ENCODE measurements around the gene STARD3. TPM values are rescaled to one million over a fixed set of nuclear protein-coding genes. Genes with fewer than 3 reads are reported as not detected.
"Not testable (repeated sequence)": the region's sequence is repeated elsewhere in the genome, so short reads cannot be mapped to it uniquely, and the experiment has no call there.

Gene STARD3
- total and polyA plus RNA-seq, 2 donors (not counting 3 experiments of a cell fraction or from before 2014, with no cell fraction given): 51.0 to 75.7 TPM

- POLR2A ChIA-PET; H3K9ac ChIP-seq (replicated peaks; ENCODE audit: extremely low read depth, insufficient read depth, low read length); H3K79me2 ChIP-seq (ENCODE audit: control insufficient read depth, insufficient read depth, low read length); H3K9me1 ChIP-seq (replicated peaks; ENCODE audit: control insufficient read depth, extremely low read depth, insufficient read depth, low read length); H4K20me1 ChIP-seq (replicated peaks; ENCODE audit: control insufficient read depth, extremely low read depth, insufficient read depth, low read length); H3K27ac ChIP-seq (ENCODE audit: insufficient read depth, low read depth, low read length); H3K9me3 ChIP-seq (replicated peaks; ENCODE audit: control insufficient read depth, insufficient read depth, low read length); H2AFZ ChIP-seq (ENCODE audit: low read depth, low read length); H3K4me1 ChIP-seq (ENCODE audit: control insufficient read depth, extremely low read depth, insufficient read depth, low read length); dilution Hi-C loops (cut with MboI; ENCODE audit: extremely low pct_ligation_motif_present, low sequenced_read_pairs); intact Hi-C loops (cut with micrococcal nuclease); FAIRE-seq; BruUV-seq (replicated peaks); H3K27me3 ChIP-seq (ENCODE audit: control insufficient read depth in 2 of 2, insufficient read depth in 2 of 2, low read length in 2 of 2); H3K4me3 ChIP-seq (replicated peaks in 1 of 3; ENCODE audit: insufficient read depth in 1 of 3, low read depth in 1 of 3, low read length in 3 of 3); DNase-seq (ENCODE audit: low read depth, low spot score); H3K4me2 ChIP-seq (ENCODE audit: insufficient read depth, low read length); H3K36me3 ChIP-seq (ENCODE audit: control insufficient read depth in 2 of 2, extremely low read depth in 1 of 2, insufficient read depth in 2 of 2, low read length in 2 of 2): not testable (repeated sequence)
- CTCF ChIA-PET: interaction anchor here (1.0 to 1.4 kb wide), 4 partner anchors 19 to 91 kb away, joined by 3 to 5 read pairs (median 3); partner anchors contain the start of gene MIEN1
These were observed 74.1 kb downstream of the STARD3 start for GRCh38 chr17:39711071-39711470.

- ChIA-PET POLR2A (no interaction called here), CTCF (no interaction called here)
- Histone ChIP-seq H3K9me1 (replicated peaks; ENCODE audit: control insufficient read depth, extremely low read depth, insufficient read depth, low read length) (no peaks in the 10 kb centered on the region), H3K9me3 (replicated peaks; ENCODE audit: control insufficient read depth, insufficient read depth, low read length) (no peaks in the 10 kb centered on the region), H3K79me2 (ENCODE audit: control insufficient read depth, insufficient read depth, low read length) (no peaks in the 10 kb centered on the region), H3K4me3 (replicated peaks in 1 of 3; ENCODE audit: insufficient read depth in 1 of 3, low read depth in 1 of 3, low read length in 3 of 3) (no peak overlapping the region), H3K9ac (replicated peaks; ENCODE audit: extremely low read depth, insufficient read depth, low read length) (no peak overlapping the region), H3K27ac (ENCODE audit: insufficient read depth, low read depth, low read length) (no peak overlapping the region), H3K36me3 (ENCODE audit: control insufficient read depth in 2 of 2, extremely low read depth in 1 of 2, insufficient read depth in 2 of 2, low read length in 2 of 2) (peaks cover 0 to 6% of the 10 kb centered on the region in 2 experiments), H4K20me1 (replicated peaks; ENCODE audit: control insufficient read depth, extremely low read depth, insufficient read depth, low read length) (no peaks in the 10 kb centered on the region), H3K4me1 (ENCODE audit: control insufficient read depth, extremely low read depth, insufficient read depth, low read length) (peaks cover 12% of the 10 kb centered on the region), H2AFZ (ENCODE audit: low read depth, low read length) (no peak overlapping the region), H3K4me2 (ENCODE audit: insufficient read depth, low read length) (no peak overlapping the region), H3K27me3 (ENCODE audit: control insufficient read depth in 2 of 2, insufficient read depth in 2 of 2, low read length in 2 of 2) (no peaks in the 10 kb centered on the region)
- dilution Hi-C loops (cut with MboI; ENCODE audit: extremely low pct_ligation_motif_present, low sequenced_read_pairs): no loop called here
- FAIRE-seq (no peak), DNase-seq (ENCODE audit: low read depth, low spot score) (no peak)
- TF ChIP-seq MYC (IDR thresholded peaks at IDR 0.05; ENCODE audit: low read depth, low read length) (no peak), POLR2A (IDR thresholded peaks at IDR 0.05; ENCODE audit: low read depth, low read length) (no peak)
- intact Hi-C loops (cut with micrococcal nuclease): no loop called here
- BruUV-seq (replicated peaks): no TSS peak
These were observed 74.9 kb downstream of the STARD3 start for GRCh38 chr17:39711851-39712250.

Other genes with a start within 250 kb of the STARD3 start
- 14.8 and 18.0 TPM in 2 replicates for gene FBXL20, start 235.5 kb upstream of the STARD3 start, total RNA-seq
- 4.6 and 4.8 TPM in 2 replicates for gene FBXL20, start 235.5 kb upstream of the STARD3 start, polyA plus RNA-seq
- 39.8 and 46.2 TPM in 2 replicates for gene MED1, start 185.9 kb upstream of the STARD3 start, total RNA-seq
- gene MED1, start 185.9 kb upstream of the STARD3 start, polyA plus RNA-seq: 18.2 and 19.8 TPM in 2 replicates
- 53.9 and 55.4 TPM in 2 replicates for gene CDK12, start 175.7 kb upstream of the STARD3 start, total RNA-seq
- gene CDK12, start 175.7 kb upstream of the STARD3 start, polyA plus RNA-seq: 14.2 and 14.6 TPM in 2 replicates
- gene NEUROD2, start 29.2 kb upstream of the STARD3 start, total RNA-seq: not detected in 2 replicates
- not detected in 2 replicates for gene NEUROD2, start 29.2 kb upstream of the STARD3 start, polyA plus RNA-seq
- gene PPP1R1B, start 10.2 kb upstream of the STARD3 start, total RNA-seq: not detected in 2 replicates
- gene PPP1R1B, start 10.2 kb upstream of the STARD3 start, polyA plus RNA-seq: not detected in 2 replicates
- 0.78 and 0.93 TPM in 2 replicates for gene TCAP, start 28.2 kb downstream of the STARD3 start, total RNA-seq
- 0.46 and 0.51 TPM in 2 replicates for gene TCAP, start 28.2 kb downstream of the STARD3 start, polyA plus RNA-seq
- gene PNMT, start 31.3 kb downstream of the STARD3 start, total RNA-seq: not detected in 2 replicates
- 0.11 and 0.35 TPM in 2 replicates for gene PNMT, start 31.3 kb downstream of the STARD3 start, polyA plus RNA-seq
- gene PGAP3, start 50.9 kb downstream of the STARD3 start, total RNA-seq: 6.4 and 7.0 TPM in 2 replicates
- 14.9 and 17.0 TPM in 2 replicates for gene PGAP3, start 50.9 kb downstream of the STARD3 start, polyA plus RNA-seq
- gene ERBB2, start 62.9 kb downstream of the STARD3 start, total RNA-seq: 29.1 and 32.9 TPM in 2 replicates
- 20.6 and 22.8 TPM in 2 replicates for gene ERBB2, start 62.9 kb downstream of the STARD3 start, polyA plus RNA-seq
- gene MIEN1, start 93.4 kb downstream of the STARD3 start, total RNA-seq: 42.4 and 51.1 TPM in 2 replicates
- 74.1 and 74.5 TPM in 2 replicates for gene MIEN1, start 93.4 kb downstream of the STARD3 start, polyA plus RNA-seq
- gene GRB7, start 100.8 kb downstream of the STARD3 start, total RNA-seq: not detected in 2 replicates
- 0.04 and 0.06 TPM in 2 replicates for gene GRB7, start 100.8 kb downstream of the STARD3 start, polyA plus RNA-seq
- gene IKZF3, start 227.2 kb downstream of the STARD3 start, total RNA-seq: not detected in 2 replicates
- gene IKZF3, start 227.2 kb downstream of the STARD3 start, polyA plus RNA-seq: not detected in 2 replicates
- gene ZPBP2, start 231.1 kb downstream of the STARD3 start, total RNA-seq: not detected in 2 replicates
- gene ZPBP2, start 231.1 kb downstream of the STARD3 start, polyA plus RNA-seq: not detected in 2 replicates

All from endothelial cell of umbilical vein (primary cell).